Esophagus muscularis mucosa (tissue), 4 donors: ENCODE results near the gene RAB11FIP3. TPM values are rescaled to one million over a fixed set of nuclear protein-coding genes. Genes with fewer than 3 reads are reported as not detected.

Experiments
- DNase-seq: peaks from one replicate; pipeline ENCODE4 v3.0.0-alpha.2; 2017; ENCODE audit errors: extremely low spot score
- H3K27ac ChIP-seq, 4 donors: fragments of 200-600 bp; sonication (generic); replicated peaks in 1 of 4; 1 replicate in 3 of 4; 2 replicates in 1 of 4; pipeline ENCODE4 v1.5.1; 2016 to 2019; ENCODE audit warnings: mild to moderate bottlenecking in 1 of 4
- H3K27me3 ChIP-seq, 4 donors: fragments of 200-600 bp; sonication (generic); one replicate each; pipeline versions ENCODE4 v1.5.1 to v1.6.0; 2016 to 2019
- H3K36me3 ChIP-seq, 4 donors: fragments of 200-600 bp; sonication (generic); one replicate each; pipeline ENCODE4 v1.5.1; 2016 to 2019
- H3K4me1 ChIP-seq, 4 donors: fragments of 200-600 bp; sonication (generic); one replicate each; pipeline ENCODE4 v1.5.1; 2016 to 2019
- H3K4me3 ChIP-seq, 4 donors: fragments of 200-600 bp; sonication (generic); 1 replicate in 2 of 4; 2 replicates in 2 of 4; pipeline ENCODE4 v1.5.1; 2016 to 2019; ENCODE audit warnings: mild to moderate bottlenecking in 4 of 4, moderate library complexity in 1 of 4
- H3K9me3 ChIP-seq, 4 donors: fragments of 200-600 bp; sonication (generic); 1 replicate in 3 of 4; 2 replicates in 1 of 4; pipeline ENCODE4 v1.5.1; 2016 to 2019
- EP300 ChIP-seq: sonication (generic); formaldehyde crosslinking; IDR thresholded peaks from one replicate; pipeline ENCODE4 v1.6.1; 2017; ENCODE audit warnings: antibody characterized with exemption
- POLR2A ChIP-seq: fragments of 450-650 bp; IDR thresholded peaks from one replicate; pipeline ENCODE4 v1.6.1; 2017; ENCODE audit warnings: antibody characterized with exemption, moderate library complexity, mild to moderate bottlenecking, low read depth
- POLR2AphosphoS5 ChIP-seq, 2 donors: sonication (generic); formaldehyde crosslinking; IDR thresholded peaks; one replicate each; pipeline ENCODE4 v1.6.1; 2017; ENCODE audit warnings: antibody characterized with exemption in 2 of 2
- WGBS: methylation state at CpG from one replicate; pipeline ENCODE4 v1.1.5; 2018; 5-methylcytosine and 5-hydroxymethylcytosine counted together
- intact Hi-C: fragments of 100-400 bp; cut with DNase I; formaldehyde crosslinking; loops from one replicate; pipeline ENCODE4 v1.15.1; 2023
- total RNA-seq, 4 donors: library from RNA; depleted of rRNA; stranded (reverse); fragments of >200 nt; gene quantifications; one replicate each; pipeline versions ENCODE4 v1.1.0 to v1.2.1, GENCODE V29; 2016
- TF ChIP-seq, protein P1 (sequence below), 3 experiments: fragments of 200-600 bp in 2 of 3; fragments of 450-650 bp in 1 of 3; sonication (generic) in 2 of 3; IDR thresholded peaks; one replicate each; pipeline ENCODE4 v1.5.1; 2017 to 2019; ENCODE audit warnings: antibody characterized with exemption in 3 of 3, mild to moderate bottlenecking in 2 of 3, moderate library complexity in 1 of 3

The RAB11FIP3 gene
- total RNA-seq, 4 donors from 2014 or later = 50.3 to 77.9 (median 58.8) TPM

DNA sequence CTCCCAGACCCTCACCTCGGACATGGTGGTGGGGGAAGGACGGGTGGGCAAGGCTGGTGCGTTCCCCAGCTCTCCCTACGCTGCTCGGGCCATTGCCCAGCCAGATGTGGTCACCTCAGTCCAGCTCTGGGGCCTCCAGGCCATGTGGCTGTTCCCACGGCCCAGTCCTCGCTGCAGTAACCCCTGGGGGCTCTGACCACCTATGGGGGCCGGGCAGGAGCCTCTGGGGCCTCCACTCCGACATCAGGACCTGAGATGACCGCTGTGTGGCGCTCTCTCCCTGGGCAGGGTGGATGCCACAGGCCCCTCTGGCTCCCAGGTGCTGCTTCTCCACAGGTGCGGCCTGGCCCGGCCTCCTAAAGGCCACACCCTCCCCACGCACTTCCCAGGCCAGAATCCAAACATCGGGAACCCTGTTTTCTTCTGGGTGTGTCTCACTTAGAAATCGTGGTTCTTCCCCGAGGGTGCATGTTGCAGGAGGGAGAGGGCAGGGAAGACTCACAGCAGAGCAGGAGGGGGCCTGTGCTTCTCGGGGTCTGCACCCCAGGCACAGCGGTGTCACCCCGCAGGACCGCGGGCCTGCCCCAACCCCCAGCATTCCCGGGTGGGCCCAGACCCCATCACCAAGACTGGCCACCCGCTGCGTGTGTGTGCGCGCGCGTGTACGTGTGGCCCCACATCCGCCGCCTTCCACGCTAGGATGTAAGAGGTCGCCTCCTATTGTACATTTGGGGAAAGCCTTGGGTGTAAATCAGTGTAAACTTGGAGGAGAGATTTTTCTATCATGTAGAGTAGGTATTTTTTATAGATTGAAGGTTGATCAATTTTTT lies 96.1 kb downstream of the RAB11FIP3 start:
- Histone ChIP-seq H3K4me1 (peaks cover 14 to 29% (median 26%) of the 10 kb centered on the region in 4 donors), H3K4me3 (no peak overlapping the region), H3K27ac (no peak overlapping the region), H3K27me3 (no peaks in the 10 kb centered on the region), H3K36me3 (peaks cover 18 to 52% (median 42%) of the 10 kb centered on the region in 4 donors), H3K9me3 (no peaks in the 10 kb centered on the region)
- intact Hi-C loops = loop anchor here (10.0 kb wide), 2 partner anchors 97 to 127 kb away; partner anchors contain the start of genes NME4 and RAB11FIP3
- 82% methylated on average over 25 of the region's 34 CpGs for WGBS
- no peak for DNase-seq
- TF ChIP-seq POLR2A (no peak), EP300 (no peak), POLR2AphosphoS5 (IDR thresholded peaks at IDR 0.05) (no peak)
- TF ChIP-seq, protein P1, sequence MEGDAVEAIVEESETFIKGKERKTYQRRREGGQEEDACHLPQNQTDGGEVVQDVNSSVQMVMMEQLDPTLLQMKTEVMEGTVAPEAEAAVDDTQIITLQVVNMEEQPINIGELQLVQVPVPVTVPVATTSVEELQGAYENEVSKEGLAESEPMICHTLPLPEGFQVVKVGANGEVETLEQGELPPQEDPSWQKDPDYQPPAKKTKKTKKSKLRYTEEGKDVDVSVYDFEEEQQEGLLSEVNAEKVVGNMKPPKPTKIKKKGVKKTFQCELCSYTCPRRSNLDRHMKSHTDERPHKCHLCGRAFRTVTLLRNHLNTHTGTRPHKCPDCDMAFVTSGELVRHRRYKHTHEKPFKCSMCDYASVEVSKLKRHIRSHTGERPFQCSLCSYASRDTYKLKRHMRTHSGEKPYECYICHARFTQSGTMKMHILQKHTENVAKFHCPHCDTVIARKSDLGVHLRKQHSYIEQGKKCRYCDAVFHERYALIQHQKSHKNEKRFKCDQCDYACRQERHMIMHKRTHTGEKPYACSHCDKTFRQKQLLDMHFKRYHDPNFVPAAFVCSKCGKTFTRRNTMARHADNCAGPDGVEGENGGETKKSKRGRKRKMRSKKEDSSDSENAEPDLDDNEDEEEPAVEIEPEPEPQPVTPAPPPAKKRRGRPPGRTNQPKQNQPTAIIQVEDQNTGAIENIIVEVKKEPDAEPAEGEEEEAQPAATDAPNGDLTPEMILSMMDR (IDR thresholded peaks at IDR 0.05) = no peak

DNA sequence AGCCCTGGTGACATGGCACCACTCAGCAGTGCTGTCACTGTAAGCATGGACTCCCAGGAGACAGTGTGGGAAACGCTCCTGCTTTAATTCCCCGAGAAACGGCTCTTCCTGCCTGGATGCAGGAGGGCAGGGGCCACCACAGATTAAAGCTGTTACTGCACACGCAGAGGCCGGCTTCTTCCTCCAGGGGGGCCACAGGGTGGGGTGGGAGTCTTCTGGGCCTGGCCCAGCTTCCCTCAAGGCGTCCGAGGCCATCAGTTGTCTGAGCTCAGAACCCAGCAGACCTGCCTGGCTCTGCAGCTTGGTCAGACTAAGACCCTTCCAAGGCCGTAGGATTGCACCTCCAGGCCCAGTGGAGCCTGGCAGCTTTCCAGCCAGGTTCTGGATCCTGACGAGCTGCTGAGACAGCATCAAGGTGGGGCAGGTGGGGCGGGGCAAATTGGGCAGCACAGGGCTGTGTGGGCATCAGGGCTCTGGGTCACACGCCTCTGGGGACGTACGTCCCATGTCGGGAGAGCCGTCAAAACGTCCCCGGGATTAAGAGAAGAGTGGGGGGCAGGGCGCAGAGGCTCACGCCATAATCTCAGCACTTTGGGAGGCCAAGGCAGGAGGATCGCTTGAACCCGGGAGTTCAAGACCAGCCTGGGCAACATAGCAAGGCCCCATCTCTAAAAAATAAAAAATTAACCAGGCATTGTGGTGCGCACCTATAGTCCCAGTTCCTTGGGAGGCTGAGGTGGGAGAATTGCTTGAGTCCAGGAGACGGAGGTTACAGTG lies 97.1 kb downstream of the RAB11FIP3 start:
- 80% methylated on average over 18 of the region's 23 CpGs for WGBS
- H3K4me1 ChIP-seq = peaks cover 19 to 33% (median 29%) of the 10 kb centered on the region in 4 donors
- H3K9me3 ChIP-seq = no peaks in the 10 kb centered on the region
- no peak for DNase-seq
- intact Hi-C loops = loop anchor here (10.0 kb wide), 2 partner anchors 98 to 128 kb away; partner anchors contain the start of genes NME4 and RAB11FIP3
- H3K27ac ChIP-seq = no peak overlapping the region
- no peak overlapping the region for H3K4me3 ChIP-seq
- peaks cover 18 to 43% (median 33%) of the 10 kb centered on the region in 4 donors for H3K36me3 ChIP-seq
- no peaks in the 10 kb centered on the region for H3K27me3 ChIP-seq
- TF ChIP-seq POLR2A = no peak
- TF ChIP-seq POLR2AphosphoS5 (IDR thresholded peaks at IDR 0.05) = no peak
- no peak for TF ChIP-seq EP300
- TF ChIP-seq, protein P1 (IDR thresholded peaks at IDR 0.05) = no peak

GRCh38 chr16:523097-523741 lies 97.8 kb downstream of the RAB11FIP3 start:
- DNase-seq = no peak
- peaks cover 19 to 34% (median 30%) of the 10 kb centered on the region in 4 donors for H3K4me1 ChIP-seq
- peaks cover 18 to 36% (median 32%) of the 10 kb centered on the region in 4 donors for H3K36me3 ChIP-seq
- no peak for TF ChIP-seq EP300
- no peaks in the 10 kb centered on the region for H3K27me3 ChIP-seq
- no peak overlapping the region for H3K27ac ChIP-seq
- intact Hi-C loops = loop anchor here (10.0 kb wide), 2 partner anchors 98 to 128 kb away; partner anchors contain the start of genes NME4 and RAB11FIP3
- H3K4me3 ChIP-seq = no peak overlapping the region
- WGBS = 91% methylated on average over 20 of the region's 22 CpGs
- H3K9me3 ChIP-seq = no peaks in the 10 kb centered on the region

DNA sequence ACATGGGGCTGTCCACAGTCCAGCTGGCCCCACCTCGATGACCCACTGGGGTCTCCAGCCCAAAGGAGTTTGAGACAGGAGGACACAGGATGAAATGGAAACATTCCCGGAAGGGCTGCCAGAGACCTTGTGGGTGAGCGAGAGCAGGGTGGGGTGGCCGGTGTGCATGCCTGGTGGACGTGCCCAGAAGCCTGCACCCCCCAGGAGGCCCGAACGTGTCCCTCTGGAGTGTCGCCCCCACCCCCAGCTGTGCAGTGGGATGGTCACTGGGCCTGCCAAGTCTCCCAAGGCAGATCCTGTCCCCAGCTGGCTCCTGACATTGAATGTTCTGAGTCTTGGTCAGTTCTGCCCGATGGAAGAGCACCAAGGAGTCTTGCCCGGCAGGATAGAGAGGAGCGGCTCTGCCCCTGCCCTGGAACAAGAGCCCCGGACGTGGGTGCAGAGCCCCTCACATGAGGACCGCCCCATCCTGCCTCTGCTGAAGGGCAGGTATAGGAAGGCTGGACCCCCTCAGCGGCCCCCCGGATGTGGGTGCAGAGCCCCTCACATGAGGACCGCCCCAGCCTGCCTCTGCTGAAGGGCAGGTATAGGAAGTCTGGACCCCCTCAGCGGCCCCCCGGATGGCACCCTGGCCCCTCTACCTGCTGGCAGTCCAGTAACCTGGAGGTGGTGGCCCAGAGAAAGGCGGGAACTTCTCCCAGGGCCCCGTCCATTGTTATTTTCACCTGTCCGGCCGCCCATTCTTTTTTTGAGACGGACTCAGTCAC lies 99.0 kb downstream of the RAB11FIP3 start:
- H3K36me3 ChIP-seq = peaks cover 14 to 24% (median 21%) of the 10 kb centered on the region in 4 donors
- intact Hi-C loops = loop anchor here (10.0 kb wide), 2 partner anchors 100 to 130 kb away; partner anchors contain the start of genes NME4 and RAB11FIP3
- DNase-seq = no peak
- TF ChIP-seq EP300 (no peak), POLR2A (no peak), POLR2AphosphoS5 (IDR thresholded peaks at IDR 0.05) (no peak)
- TF ChIP-seq, protein P1 (IDR thresholded peaks at IDR 0.05) = no peak
- 73% methylated on average over 11 of the region's 24 CpGs for WGBS
- H3K27ac ChIP-seq = no peak overlapping the region
- H3K4me3 ChIP-seq = no peak overlapping the region
- peaks cover 30 to 47% (median 42%) of the 10 kb centered on the region in 4 donors for H3K4me1 ChIP-seq
- H3K27me3 ChIP-seq = no peaks in the 10 kb centered on the region
- H3K9me3 ChIP-seq = no peaks in the 10 kb centered on the region
